ENCODE measurements around the gene F10. TPM values are rescaled to one million over a fixed set of nuclear protein-coding genes. Genes with fewer than 3 reads are reported as not detected.
"Not testable (repeated sequence)": the region's sequence is repeated elsewhere in the genome, so short reads cannot be mapped to it uniquely, and the experiment has no call there.

F10 gene
- total RNA-seq, 1 experiment from 2014 or later, result not detected

DNA sequence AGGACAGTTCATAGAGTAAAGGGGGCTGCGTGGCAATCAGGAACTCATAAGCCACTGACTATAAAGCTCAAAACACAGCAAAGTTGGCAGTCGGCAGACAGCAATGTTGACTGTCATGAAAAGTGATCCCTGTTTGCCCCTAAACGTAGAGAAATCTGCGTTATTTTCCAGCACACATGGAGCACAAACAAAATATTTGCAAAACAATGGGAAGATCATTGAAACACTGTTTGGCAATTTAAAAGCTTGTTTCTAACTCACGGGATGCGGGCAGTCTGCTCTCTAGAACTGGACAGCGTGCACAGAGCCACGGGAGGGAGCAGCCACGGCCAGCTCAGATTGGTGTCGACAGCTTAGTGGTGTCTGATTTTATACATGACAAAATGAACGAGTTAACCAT lies 23.5 kb upstream of the F10 start:
- Histone ChIP-seq H3K9me3 (ENCODE audit: low read length) (no peaks in the 10 kb centered on the region), H3K27ac (ENCODE audit: low read length) (no peak overlapping the region), H3K4me1 (ENCODE audit: insufficient read depth, low read length) (no peaks in the 10 kb centered on the region), H3K36me3 (ENCODE audit: low read depth, low read length) (no peaks in the 10 kb centered on the region), H4K20me1 (ENCODE audit: low read length) (no peaks in the 10 kb centered on the region), H3F3A (ENCODE audit: low read length, unreplicated experiment) (no peaks in the 10 kb centered on the region), H2AFZ (ENCODE audit: low read length) (no peak overlapping the region), H3K9ac (ENCODE audit: low read length) (no peak overlapping the region), H3K27me3 (ENCODE audit: low read length) (no peaks in the 10 kb centered on the region), H3K79me2 (ENCODE audit: low read length) (no peaks in the 10 kb centered on the region), H3K4me3 (ENCODE audit: low read length) (no peak overlapping the region), H3K9me2 (replicated peaks; ENCODE audit: low read length) (no peaks in the 10 kb centered on the region), H3K4me2 (ENCODE audit: low read length) (no peak overlapping the region)
- no TSS peak for BruUV-seq (replicated peaks)
- TF ChIP-seq, protein P1, sequence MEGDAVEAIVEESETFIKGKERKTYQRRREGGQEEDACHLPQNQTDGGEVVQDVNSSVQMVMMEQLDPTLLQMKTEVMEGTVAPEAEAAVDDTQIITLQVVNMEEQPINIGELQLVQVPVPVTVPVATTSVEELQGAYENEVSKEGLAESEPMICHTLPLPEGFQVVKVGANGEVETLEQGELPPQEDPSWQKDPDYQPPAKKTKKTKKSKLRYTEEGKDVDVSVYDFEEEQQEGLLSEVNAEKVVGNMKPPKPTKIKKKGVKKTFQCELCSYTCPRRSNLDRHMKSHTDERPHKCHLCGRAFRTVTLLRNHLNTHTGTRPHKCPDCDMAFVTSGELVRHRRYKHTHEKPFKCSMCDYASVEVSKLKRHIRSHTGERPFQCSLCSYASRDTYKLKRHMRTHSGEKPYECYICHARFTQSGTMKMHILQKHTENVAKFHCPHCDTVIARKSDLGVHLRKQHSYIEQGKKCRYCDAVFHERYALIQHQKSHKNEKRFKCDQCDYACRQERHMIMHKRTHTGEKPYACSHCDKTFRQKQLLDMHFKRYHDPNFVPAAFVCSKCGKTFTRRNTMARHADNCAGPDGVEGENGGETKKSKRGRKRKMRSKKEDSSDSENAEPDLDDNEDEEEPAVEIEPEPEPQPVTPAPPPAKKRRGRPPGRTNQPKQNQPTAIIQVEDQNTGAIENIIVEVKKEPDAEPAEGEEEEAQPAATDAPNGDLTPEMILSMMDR (conservative IDR thresholded peaks at IDR 0.05; ENCODE audit: low read depth, low read length), result no peak
- TF ChIP-seq EZH2 (IDR thresholded peaks at IDR 0.05; ENCODE audit: low read length, unreplicated experiment) (no peak), EZH2phosphoT487 (IDR thresholded peaks at IDR 0.05; ENCODE audit: borderline replicate concordance, low read length) (no peak)
- no peak for DNase-seq
- ATAC-seq, result no peak
- CTCF ChIA-PET, result interaction anchor here (0.5 kb wide), 1 partner anchor 379 kb away, joined by 4 read pairs; no protein-coding TSS in a partner anchor
- POLR2A ChIA-PET (ENCODE audit: unreplicated experiment), result no interaction called here
- intact Hi-C loops (cut with micrococcal nuclease), result no loop called here

DNA sequence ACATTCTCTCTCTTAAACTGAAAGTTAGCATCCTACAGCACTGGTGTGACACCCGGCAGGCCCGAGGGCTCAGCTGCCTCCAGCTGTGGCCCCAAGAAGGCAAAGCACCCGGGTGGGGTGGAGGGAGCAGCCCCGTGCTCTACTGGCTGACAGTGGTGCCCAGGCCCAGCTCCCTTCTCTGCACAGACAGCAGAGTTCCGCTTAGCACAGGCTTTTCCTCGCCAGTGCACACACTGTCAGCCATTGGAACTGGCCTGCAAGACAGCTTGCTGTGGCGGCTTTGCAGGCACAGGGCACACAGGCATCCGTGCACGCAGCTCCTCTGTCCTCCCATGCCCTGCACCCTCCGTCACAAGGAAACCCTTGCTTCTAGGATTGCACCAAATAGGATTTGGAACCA lies 20.3 kb upstream of the F10 start:
- H3K27ac ChIP-seq (ENCODE audit: low read length); H3K4me3 ChIP-seq (ENCODE audit: low read length); H4K20me1 ChIP-seq (ENCODE audit: low read length); DNase-seq; intact Hi-C loops (cut with micrococcal nuclease); POLR2A ChIA-PET (ENCODE audit: unreplicated experiment); H3K9me2 ChIP-seq (replicated peaks; ENCODE audit: low read length); ATAC-seq; H3K36me3 ChIP-seq (ENCODE audit: low read depth, low read length); H3K9ac ChIP-seq (ENCODE audit: low read length); H3K4me1 ChIP-seq (ENCODE audit: insufficient read depth, low read length); H3K79me2 ChIP-seq (ENCODE audit: low read length); BruUV-seq (replicated peaks); H3K9me3 ChIP-seq (ENCODE audit: low read length); H3F3A ChIP-seq (ENCODE audit: low read length, unreplicated experiment); H2AFZ ChIP-seq (ENCODE audit: low read length); H3K4me2 ChIP-seq (ENCODE audit: low read length); H3K27me3 ChIP-seq (ENCODE audit: low read length): not testable (repeated sequence)
- CTCF ChIA-PET, result interaction anchor here (0.6 kb wide), 1 partner anchor 292 kb away, joined by 4 read pairs; no protein-coding TSS in a partner anchor

DNA sequence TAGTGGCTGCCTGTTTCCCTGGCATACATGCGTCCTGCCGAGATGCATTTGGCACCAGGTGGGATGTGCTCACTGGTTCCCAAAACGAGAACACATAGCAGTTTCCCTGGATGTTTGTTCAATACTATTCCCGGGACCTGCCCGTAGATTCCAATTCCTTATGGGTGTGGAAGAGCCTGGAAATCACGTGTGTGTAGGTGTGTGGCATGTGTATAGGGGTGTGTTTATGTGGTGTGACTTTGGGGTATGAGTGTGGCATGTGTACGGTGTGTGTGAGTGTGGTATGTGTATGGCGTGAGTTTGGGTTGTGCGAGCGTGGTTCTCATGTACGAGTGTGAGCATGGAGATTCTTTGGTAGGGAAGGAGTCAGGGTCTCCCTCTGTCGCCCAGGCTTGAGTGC lies 19.9 kb upstream of the F10 start:
- Histone ChIP-seq H3K9me3 (ENCODE audit: low read length) (no peaks in the 10 kb centered on the region), H3K4me3 (ENCODE audit: low read length) (no peak overlapping the region), H4K20me1 (ENCODE audit: low read length) (no peaks in the 10 kb centered on the region), H3K4me1 (ENCODE audit: insufficient read depth, low read length) (no peaks in the 10 kb centered on the region), H3K9me2 (replicated peaks; ENCODE audit: low read length) (no peaks in the 10 kb centered on the region), H3K36me3 (ENCODE audit: low read depth, low read length) (no peaks in the 10 kb centered on the region), H3K27ac (ENCODE audit: low read length) (no peak overlapping the region), H3K79me2 (ENCODE audit: low read length) (no peaks in the 10 kb centered on the region), H2AFZ (ENCODE audit: low read length) (no peak overlapping the region), H3F3A (ENCODE audit: low read length, unreplicated experiment) (no peaks in the 10 kb centered on the region), H3K27me3 (ENCODE audit: low read length) (no peaks in the 10 kb centered on the region), H3K9ac (ENCODE audit: low read length) (no peak overlapping the region), H3K4me2 (ENCODE audit: low read length) (no peak overlapping the region)
- ATAC-seq (no peak), DNase-seq (no peak)
- no TSS peak for BruUV-seq (replicated peaks)
- TF ChIP-seq EZH2phosphoT487 (IDR thresholded peaks at IDR 0.05; ENCODE audit: borderline replicate concordance, low read length) (no peak), EZH2 (IDR thresholded peaks at IDR 0.05; ENCODE audit: low read length, unreplicated experiment) (no peak)
- TF ChIP-seq, protein P1 (conservative IDR thresholded peaks at IDR 0.05; ENCODE audit: low read depth, low read length), result no peak
- POLR2A ChIA-PET (ENCODE audit: unreplicated experiment), result no interaction called here
- intact Hi-C loops (cut with micrococcal nuclease), result no loop called here
- CTCF ChIA-PET, result interaction anchor here (0.6 kb wide), 1 partner anchor 291 kb away, joined by 4 read pairs; no protein-coding TSS in a partner anchor

Data from PC-3 (cell line).